Rectal smooth muscle tissue (tissue), 1 donor: Measurements from ENCODE around the gene CNTN5.

Experiments used
- H3K27ac ChIP-seq: one replicate; pipeline ENCODE4 v1.7.0; 2013; ENCODE audit warnings: low read depth, low read length, inconsistent platforms
- H3K27me3 ChIP-seq: one replicate; pipeline ENCODE4 v1.7.0; 2013; ENCODE audit warnings: low read length; ENCODE audit not compliant: control insufficient read depth, insufficient read depth
- H3K36me3 ChIP-seq: one replicate; pipeline ENCODE4 v1.7.0; 2013; ENCODE audit warnings: low read length; ENCODE audit not compliant: control insufficient read depth, insufficient read depth
- H3K4me1 ChIP-seq: one replicate; pipeline ENCODE4 v1.7.0; 2013; ENCODE audit warnings: low read length; ENCODE audit not compliant: control insufficient read depth, insufficient read depth
- H3K4me3 ChIP-seq: one replicate; pipeline ENCODE4 v1.7.0; 2013; ENCODE audit warnings: low read length
- H3K9ac ChIP-seq: one replicate; pipeline ENCODE4 v1.7.0; 2013; ENCODE audit warnings: low read length

CNTN5 gene

GRCh38 chr11:99424313-99425084 lies 403.8 kb downstream of the CNTN5 start:
- no peaks in the 10 kb centered on the region for H3K4me1 ChIP-seq
- H3K9ac ChIP-seq, result no peak overlapping the region
- H3K27me3 ChIP-seq, result no peaks in the 10 kb centered on the region
- H3K36me3 ChIP-seq, result no peaks in the 10 kb centered on the region
- H3K4me3 ChIP-seq, result no peak overlapping the region
- no peak overlapping the region for H3K27ac ChIP-seq

GRCh38 chr11:99425596-99425995 lies 404.8 kb downstream of the CNTN5 start:
- Histone ChIP-seq H3K9ac (no peak overlapping the region), H3K4me1 (no peaks in the 10 kb centered on the region), H3K27me3 (no peaks in the 10 kb centered on the region), H3K27ac (no peak overlapping the region), H3K4me3 (no peak overlapping the region), H3K36me3 (no peaks in the 10 kb centered on the region)

- Histone ChIP-seq H3K4me1 (no peaks in the 10 kb centered on the region), H3K36me3 (no peaks in the 10 kb centered on the region), H3K27me3 (no peaks in the 10 kb centered on the region), H3K9ac (no peak overlapping the region), H3K4me3 (no peak overlapping the region), H3K27ac (no peak overlapping the region)
Measured at GRCh38 chr11:99432677-99433076, 411.9 kb downstream of the CNTN5 start.

GRCh38 chr11:99443276-99443675 lies 422.5 kb downstream of the CNTN5 start:
- no peak overlapping the region for H3K9ac ChIP-seq
- H3K4me3 ChIP-seq, result no peak overlapping the region
- no peaks in the 10 kb centered on the region for H3K4me1 ChIP-seq
- no peaks in the 10 kb centered on the region for H3K36me3 ChIP-seq
- no peaks in the 10 kb centered on the region for H3K27me3 ChIP-seq
- H3K27ac ChIP-seq, result no peak overlapping the region

- Histone ChIP-seq H3K4me3 (no peak overlapping the region), H3K36me3 (no peaks in the 10 kb centered on the region), H3K27me3 (no peaks in the 10 kb centered on the region), H3K9ac (no peak overlapping the region), H3K27ac (no peak overlapping the region), H3K4me1 (no peaks in the 10 kb centered on the region)
Measured at GRCh38 chr11:99446400-99446799, 425.7 kb downstream of the CNTN5 start.

GRCh38 chr11:99449345-99449744 lies 428.6 kb downstream of the CNTN5 start:
- Histone ChIP-seq H3K36me3 (no peaks in the 10 kb centered on the region), H3K27me3 (no peaks in the 10 kb centered on the region), H3K4me3 (no peak overlapping the region), H3K27ac (no peak overlapping the region), H3K4me1 (no peaks in the 10 kb centered on the region), H3K9ac (no peak overlapping the region)

- H3K4me1 ChIP-seq, result no peaks in the 10 kb centered on the region
- no peaks in the 10 kb centered on the region for H3K27me3 ChIP-seq
- no peaks in the 10 kb centered on the region for H3K36me3 ChIP-seq
- no peak overlapping the region for H3K9ac ChIP-seq
- no peak overlapping the region for H3K4me3 ChIP-seq
- H3K27ac ChIP-seq, result no peak overlapping the region
Measured at GRCh38 chr11:99452075-99452474, 431.3 kb downstream of the CNTN5 start.

- no peaks in the 10 kb centered on the region for H3K27me3 ChIP-seq
- H3K27ac ChIP-seq, result no peak overlapping the region
- no peaks in the 10 kb centered on the region for H3K4me1 ChIP-seq
- H3K9ac ChIP-seq, result no peak overlapping the region
- no peaks in the 10 kb centered on the region for H3K36me3 ChIP-seq
- H3K4me3 ChIP-seq, result no peak overlapping the region
Measured at GRCh38 chr11:99461913-99462312, 441.2 kb downstream of the CNTN5 start.

GRCh38 chr11:99464985-99465384 lies 444.2 kb downstream of the CNTN5 start:
- no peaks in the 10 kb centered on the region for H3K27me3 ChIP-seq
- H3K27ac ChIP-seq, result no peak overlapping the region
- no peaks in the 10 kb centered on the region for H3K4me1 ChIP-seq
- no peaks in the 10 kb centered on the region for H3K36me3 ChIP-seq
- no peak overlapping the region for H3K4me3 ChIP-seq
- no peak overlapping the region for H3K9ac ChIP-seq

- Histone ChIP-seq H3K27me3 (no peaks in the 10 kb centered on the region), H3K27ac (no peak overlapping the region), H3K9ac (no peak overlapping the region), H3K4me3 (no peak overlapping the region), H3K36me3 (no peaks in the 10 kb centered on the region), H3K4me1 (no peaks in the 10 kb centered on the region)
Measured at GRCh38 chr11:99489581-99489980, 468.8 kb downstream of the CNTN5 start.

- no peaks in the 10 kb centered on the region for H3K4me1 ChIP-seq
- H3K27me3 ChIP-seq, result no peaks in the 10 kb centered on the region
- no peak overlapping the region for H3K9ac ChIP-seq
- H3K27ac ChIP-seq, result no peak overlapping the region
- no peaks in the 10 kb centered on the region for H3K36me3 ChIP-seq
- no peak overlapping the region for H3K4me3 ChIP-seq
Measured at GRCh38 chr11:99494065-99494464, 473.3 kb downstream of the CNTN5 start.

GRCh38 chr11:99501655-99502054 lies 480.9 kb downstream of the CNTN5 start:
- Histone ChIP-seq H3K9ac (no peak overlapping the region), H3K4me1 (no peaks in the 10 kb centered on the region), H3K36me3 (no peaks in the 10 kb centered on the region), H3K27me3 (no peaks in the 10 kb centered on the region), H3K27ac (no peak overlapping the region), H3K4me3 (no peak overlapping the region)

- no peaks in the 10 kb centered on the region for H3K4me1 ChIP-seq
- no peak overlapping the region for H3K9ac ChIP-seq
- no peaks in the 10 kb centered on the region for H3K36me3 ChIP-seq
- H3K27ac ChIP-seq, result no peak overlapping the region
- H3K4me3 ChIP-seq, result no peak overlapping the region
- no peaks in the 10 kb centered on the region for H3K27me3 ChIP-seq
Measured at GRCh38 chr11:99505316-99505715, 484.6 kb downstream of the CNTN5 start.
